ENCODE results near the gene C13orf46.

C13orf46 gene

GRCh38 chr13:113946409-113947181, 27.3 kb downstream of the C13orf46 start:
- H3K4me3 ChIP-seq (ENCODE audit: low read length) = no peak overlapping the region
- no peak for DNase-seq (ENCODE audit: low read depth, low spot score)
- no peaks in the 10 kb centered on the region for H3K27me3 ChIP-seq (ENCODE audit: control insufficient read depth, insufficient read depth, low read length)
- no peak overlapping the region for H3K27ac ChIP-seq (ENCODE audit: low read length)
- no peaks in the 10 kb centered on the region; the same call in 1 of the 2 replicates for H3K36me3 ChIP-seq (ENCODE audit: control insufficient read depth, insufficient read depth, low read length)
- no peaks in the 10 kb centered on the region for H3K9me3 ChIP-seq (ENCODE audit: control insufficient read depth, insufficient read depth, low read length)
- no CpG with 5 or more reads among the region's 26 CpGs for WGBS (ENCODE audit: insufficient coverage, insufficient read length)
- H3K4me1 ChIP-seq (ENCODE audit: control insufficient read depth, insufficient read depth, low read length) = 0 out of 2 replicates have a peak, but pooled peaks cover 2% of the 10 kb centered on the region

GRCh38 chr13:113945857-113946408, 27.9 kb downstream of the C13orf46 start:
- Histone ChIP-seq H3K4me3 (ENCODE audit: low read length) (no peak overlapping the region), H3K4me1 (ENCODE audit: control insufficient read depth, insufficient read depth, low read length) (0 out of 2 replicates have a peak, but pooled peaks cover under 1% of the 10 kb centered on the region), H3K36me3 (ENCODE audit: control insufficient read depth, insufficient read depth, low read length) (no peaks in the 10 kb centered on the region; the same call in 1 of the 2 replicates), H3K27me3 (ENCODE audit: control insufficient read depth, insufficient read depth, low read length) (no peaks in the 10 kb centered on the region), H3K27ac (ENCODE audit: low read length) (no peak overlapping the region), H3K9me3 (ENCODE audit: control insufficient read depth, insufficient read depth, low read length) (no peaks in the 10 kb centered on the region)
- DNase-seq (ENCODE audit: low read depth, low spot score) = no peak
- no CpG with 5 or more reads among the region's 26 CpGs for WGBS (ENCODE audit: insufficient coverage, insufficient read length)

GRCh38 chr13:113943821-113944565, 29.9 kb downstream of the C13orf46 start:
- Histone ChIP-seq H3K36me3 (ENCODE audit: control insufficient read depth, insufficient read depth, low read length) (no peaks in the 10 kb centered on the region; the same call in 1 of the 2 replicates), H3K27me3 (ENCODE audit: control insufficient read depth, insufficient read depth, low read length) (no peaks in the 10 kb centered on the region), H3K4me1 (ENCODE audit: control insufficient read depth, insufficient read depth, low read length) (no peaks in the 10 kb centered on the region), H3K4me3 (ENCODE audit: low read length) (no peak overlapping the region), H3K27ac (ENCODE audit: low read length) (no peak overlapping the region), H3K9me3 (ENCODE audit: control insufficient read depth, insufficient read depth, low read length) (no peaks in the 10 kb centered on the region)
- no CpG with 5 or more reads among the region's 19 CpGs for WGBS (ENCODE audit: insufficient coverage, insufficient read length)
- DNase-seq (ENCODE audit: low read depth, low spot score) = no peak

- no peaks in the 10 kb centered on the region; the same call in 1 of the 2 replicates for H3K36me3 ChIP-seq (ENCODE audit: control insufficient read depth, insufficient read depth, low read length)
- DNase-seq (ENCODE audit: low read depth, low spot score) = no peak
- WGBS (ENCODE audit: insufficient coverage, insufficient read length) = no CpG with 5 or more reads among the region's 23 CpGs
- H3K27me3 ChIP-seq (ENCODE audit: control insufficient read depth, insufficient read depth, low read length) = no peaks in the 10 kb centered on the region
- H3K4me1 ChIP-seq (ENCODE audit: control insufficient read depth, insufficient read depth, low read length) = no peaks in the 10 kb centered on the region
- H3K27ac ChIP-seq (ENCODE audit: low read length) = no peak overlapping the region
- H3K4me3 ChIP-seq (ENCODE audit: low read length) = no peak overlapping the region
- H3K9me3 ChIP-seq (ENCODE audit: control insufficient read depth, insufficient read depth, low read length) = no peaks in the 10 kb centered on the region
These were observed 31.2 kb downstream of the C13orf46 start for GRCh38 chr13:113942591-113943103.

GRCh38 chr13:113941571-113942191, 32.2 kb downstream of the C13orf46 start:
- Histone ChIP-seq H3K4me1 (ENCODE audit: control insufficient read depth, insufficient read depth, low read length) (no peaks in the 10 kb centered on the region), H3K4me3 (ENCODE audit: low read length) (no peak overlapping the region), H3K27ac (ENCODE audit: low read length) (no peak overlapping the region), H3K36me3 (ENCODE audit: control insufficient read depth, insufficient read depth, low read length) (no peaks in the 10 kb centered on the region; the same call in 1 of the 2 replicates), H3K27me3 (ENCODE audit: control insufficient read depth, insufficient read depth, low read length) (no peaks in the 10 kb centered on the region), H3K9me3 (ENCODE audit: control insufficient read depth, insufficient read depth, low read length) (no peaks in the 10 kb centered on the region)
- no CpG with 5 or more reads among the region's 16 CpGs for WGBS (ENCODE audit: insufficient coverage, insufficient read length)
- DNase-seq (ENCODE audit: low read depth, low spot score) = no peak

GRCh38 chr13:113939944-113940297, 34.0 kb downstream of the C13orf46 start:
- Histone ChIP-seq H3K9me3 (ENCODE audit: control insufficient read depth, insufficient read depth, low read length) (no peaks in the 10 kb centered on the region), H3K4me1 (ENCODE audit: control insufficient read depth, insufficient read depth, low read length) (no peaks in the 10 kb centered on the region), H3K27me3 (ENCODE audit: control insufficient read depth, insufficient read depth, low read length) (no peaks in the 10 kb centered on the region), H3K36me3 (ENCODE audit: control insufficient read depth, insufficient read depth, low read length) (no peaks in the 10 kb centered on the region; the same call in 1 of the 2 replicates), H3K27ac (ENCODE audit: low read length) (no peak overlapping the region), H3K4me3 (ENCODE audit: low read length) (no peak overlapping the region)
- WGBS (ENCODE audit: insufficient coverage, insufficient read length) = no CpG with 5 or more reads among the region's 16 CpGs
- no peak for DNase-seq (ENCODE audit: low read depth, low spot score)

GRCh38 chr13:113939129-113939943, 34.5 kb downstream of the C13orf46 start:
- H3K27me3 ChIP-seq (ENCODE audit: control insufficient read depth, insufficient read depth, low read length) = no peaks in the 10 kb centered on the region
- H3K27ac ChIP-seq (ENCODE audit: low read length) = no peak overlapping the region
- no peaks in the 10 kb centered on the region for H3K9me3 ChIP-seq (ENCODE audit: control insufficient read depth, insufficient read depth, low read length)
- no CpG with 5 or more reads among the region's 28 CpGs for WGBS (ENCODE audit: insufficient coverage, insufficient read length)
- H3K4me3 ChIP-seq (ENCODE audit: low read length) = no peak overlapping the region
- no peaks in the 10 kb centered on the region; the same call in 1 of the 2 replicates for H3K36me3 ChIP-seq (ENCODE audit: control insufficient read depth, insufficient read depth, low read length)
- H3K4me1 ChIP-seq (ENCODE audit: control insufficient read depth, insufficient read depth, low read length) = no peaks in the 10 kb centered on the region
- no peak for DNase-seq (ENCODE audit: low read depth, low spot score)

- no peaks in the 10 kb centered on the region for H3K4me1 ChIP-seq (ENCODE audit: control insufficient read depth, insufficient read depth, low read length)
- no peaks in the 10 kb centered on the region for H3K27me3 ChIP-seq (ENCODE audit: control insufficient read depth, insufficient read depth, low read length)
- H3K36me3 ChIP-seq (ENCODE audit: control insufficient read depth, insufficient read depth, low read length) = no peaks in the 10 kb centered on the region; the same call in 1 of the 2 replicates
- H3K27ac ChIP-seq (ENCODE audit: low read length) = no peak overlapping the region
- no CpG with 5 or more reads among the region's 11 CpGs for WGBS (ENCODE audit: insufficient coverage, insufficient read length)
- DNase-seq (ENCODE audit: low read depth, low spot score) = no peak
- H3K4me3 ChIP-seq (ENCODE audit: low read length) = no peak overlapping the region
- H3K9me3 ChIP-seq (ENCODE audit: control insufficient read depth, insufficient read depth, low read length) = no peaks in the 10 kb centered on the region
These were observed 35.2 kb downstream of the C13orf46 start for GRCh38 chr13:113938716-113939115.

GRCh38 chr13:113938246-113938645, 35.6 kb downstream of the C13orf46 start:
- no CpG with 5 or more reads among the region's 7 CpGs for WGBS (ENCODE audit: insufficient coverage, insufficient read length)
- Histone ChIP-seq H3K27me3 (ENCODE audit: control insufficient read depth, insufficient read depth, low read length) (no peaks in the 10 kb centered on the region), H3K4me3 (ENCODE audit: low read length) (no peak overlapping the region), H3K27ac (ENCODE audit: low read length) (no peak overlapping the region), H3K36me3 (ENCODE audit: control insufficient read depth, insufficient read depth, low read length) (no peaks in the 10 kb centered on the region; the same call in 1 of the 2 replicates), H3K9me3 (ENCODE audit: control insufficient read depth, insufficient read depth, low read length) (no peaks in the 10 kb centered on the region), H3K4me1 (ENCODE audit: control insufficient read depth, insufficient read depth, low read length) (no peaks in the 10 kb centered on the region)
- DNase-seq (ENCODE audit: low read depth, low spot score) = no peak

All from iPS DF 6.9 (cell line).